ENCODE data around the gene BCL11B.

DNA sequence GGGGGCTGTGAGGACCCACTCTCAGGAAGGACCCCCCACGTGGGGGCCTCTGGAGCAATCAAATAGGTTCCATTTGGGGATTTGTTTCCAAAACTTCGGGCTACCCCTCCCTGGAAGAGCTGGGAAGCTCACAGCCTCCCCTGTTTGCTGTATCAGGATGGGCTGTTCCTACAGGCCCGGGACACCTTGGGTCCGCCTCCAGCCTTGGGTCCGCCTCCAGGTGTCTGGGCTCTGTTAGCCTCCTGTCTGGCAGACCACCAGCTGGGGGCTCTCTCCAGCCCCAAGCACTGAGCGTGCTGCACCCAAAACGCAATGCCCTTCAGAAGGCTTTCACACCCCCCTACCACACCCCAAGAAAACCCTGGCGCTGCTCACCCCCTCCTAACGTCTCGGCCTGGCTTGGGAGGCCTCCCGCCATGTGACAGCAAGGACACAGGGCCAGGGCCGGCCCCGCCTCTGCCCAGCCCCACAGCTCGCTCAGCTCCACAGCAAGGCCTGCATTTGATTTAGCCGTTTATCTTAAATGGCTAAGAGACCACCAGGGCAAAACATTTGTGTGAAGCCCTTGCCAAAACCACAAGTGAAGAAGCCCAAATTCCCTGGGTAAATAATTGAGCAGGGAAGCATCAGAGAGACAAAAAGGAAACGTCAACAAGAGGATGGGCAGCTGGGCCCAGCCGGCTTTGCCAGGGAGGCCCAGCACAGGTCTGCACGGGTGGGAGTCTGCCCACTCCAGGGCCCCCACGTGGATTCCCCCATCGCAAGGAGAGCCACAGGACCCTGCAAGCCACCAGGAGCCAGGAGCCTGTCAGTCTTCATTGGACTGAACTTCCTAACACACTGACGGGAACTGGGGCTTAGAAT, 39.9 kb downstream of the BCL11B start:
- TF ChIP-seq, protein P1, sequence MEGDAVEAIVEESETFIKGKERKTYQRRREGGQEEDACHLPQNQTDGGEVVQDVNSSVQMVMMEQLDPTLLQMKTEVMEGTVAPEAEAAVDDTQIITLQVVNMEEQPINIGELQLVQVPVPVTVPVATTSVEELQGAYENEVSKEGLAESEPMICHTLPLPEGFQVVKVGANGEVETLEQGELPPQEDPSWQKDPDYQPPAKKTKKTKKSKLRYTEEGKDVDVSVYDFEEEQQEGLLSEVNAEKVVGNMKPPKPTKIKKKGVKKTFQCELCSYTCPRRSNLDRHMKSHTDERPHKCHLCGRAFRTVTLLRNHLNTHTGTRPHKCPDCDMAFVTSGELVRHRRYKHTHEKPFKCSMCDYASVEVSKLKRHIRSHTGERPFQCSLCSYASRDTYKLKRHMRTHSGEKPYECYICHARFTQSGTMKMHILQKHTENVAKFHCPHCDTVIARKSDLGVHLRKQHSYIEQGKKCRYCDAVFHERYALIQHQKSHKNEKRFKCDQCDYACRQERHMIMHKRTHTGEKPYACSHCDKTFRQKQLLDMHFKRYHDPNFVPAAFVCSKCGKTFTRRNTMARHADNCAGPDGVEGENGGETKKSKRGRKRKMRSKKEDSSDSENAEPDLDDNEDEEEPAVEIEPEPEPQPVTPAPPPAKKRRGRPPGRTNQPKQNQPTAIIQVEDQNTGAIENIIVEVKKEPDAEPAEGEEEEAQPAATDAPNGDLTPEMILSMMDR (IDR thresholded peaks at IDR 0.05), result no peak
- TF ChIP-seq EZH2 (IDR thresholded peaks at IDR 0.05; ENCODE audit: borderline replicate concordance, insufficient read depth, low read depth, low read length, poor library complexity, severe bottlenecking), result no peak
